Fibroblast of skin of left quadriceps (primary cell): ENCODE data around the gene POU5F1.

ENCODE experiments used
- DNase-seq, 2 experiments: peaks; one replicate each; pipeline ENCODE4 v3.0.0-alpha.2; 2013; ENCODE audit warnings: low read depth in 2 of 2

POU5F1 gene

GRCh38 chr6:31114970-31115849, 55.3 kb downstream of the POU5F1 start:
- peak in 1 of 2 experiments; percentile 51 for DNase-seq

GRCh38 chr6:31114541-31114878, 56.0 kb downstream of the POU5F1 start, which contains the start of gene PSORS1C1:
TSS of gene PSORS1C1 (plus strand) at chr6:31114800. CDS start at chr6:31129633, 14,833 bp downstream.
- DNase-seq: peak; percentile 88 to 89
